Measurements from ENCODE around the gene RXFP1. TPM values are rescaled to one million over a fixed set of nuclear protein-coding genes. Genes with fewer than 3 reads are reported as not detected.

Gene RXFP1
- total and polyA plus RNA-seq, 12 donors: 0.78 to 15.3 (median 6.7) TPM

DNA sequence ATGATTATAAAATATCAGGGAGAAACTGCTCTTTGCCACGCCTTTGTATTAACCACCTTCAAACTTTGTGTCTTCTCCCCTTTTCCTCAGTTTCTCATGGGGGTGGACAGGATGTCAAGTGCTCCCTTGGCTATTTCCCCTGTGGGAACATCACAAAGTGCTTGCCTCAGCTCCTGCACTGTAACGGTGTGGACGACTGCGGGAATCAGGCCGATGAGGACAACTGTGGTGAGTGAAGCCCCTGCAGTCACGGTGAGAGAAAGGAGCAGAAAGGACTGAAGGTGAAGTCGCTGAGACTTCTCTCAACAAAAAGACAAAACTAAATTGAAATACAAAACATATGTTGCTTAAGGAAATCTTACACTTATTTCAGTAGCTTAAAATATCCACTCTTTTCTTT, 50.9 kb downstream of the RXFP1 start:
- intact Hi-C loops (cut with DNase I): no loop called here
- no peaks in the 10 kb centered on the region for H3K27me3 ChIP-seq
- no peak overlapping the region for H3K27ac ChIP-seq
- H3K9me3 ChIP-seq (replicated peaks in 1 of 3): no peaks in the 10 kb centered on the region
- WGBS, 4 donors: 78 to 86% (median 81%) methylated on average over 7 of the region's 7 CpGs
- H3K4me3 ChIP-seq: no peak overlapping the region
- TF ChIP-seq POLR2A (IDR thresholded peaks at IDR 0.05) (no peak), CTCF (IDR thresholded peaks at IDR 0.05) (no peak)
- H3K4me1 ChIP-seq (replicated peaks in 1 of 2): no peaks in the 10 kb centered on the region
- no peaks in the 10 kb centered on the region for H3K36me3 ChIP-seq (replicated peaks in 1 of 2)
- DNase-seq: no peak

DNA sequence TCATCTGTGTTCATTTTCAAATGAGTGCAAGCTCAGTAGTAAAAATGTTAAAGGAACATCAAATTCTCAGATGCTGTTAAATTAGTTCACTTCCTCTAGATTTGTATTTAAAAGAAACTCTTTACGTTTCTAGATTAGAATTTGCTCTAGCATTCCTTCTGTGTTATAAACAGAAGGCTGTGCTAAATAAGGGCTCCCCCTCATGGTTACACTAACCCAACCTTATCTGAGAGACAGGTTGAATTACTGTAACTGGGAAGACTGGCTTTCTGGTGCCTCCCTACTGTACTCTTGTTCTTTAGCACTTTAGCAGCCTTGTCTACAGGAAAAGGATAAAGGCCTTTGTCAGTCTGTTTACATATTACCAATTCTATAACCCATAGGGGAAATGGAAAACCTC, 56.8 kb downstream of the RXFP1 start:
- no peak overlapping the region for H3K27ac ChIP-seq
- H3K9me3 ChIP-seq (replicated peaks in 1 of 3): no peaks in the 10 kb centered on the region
- no peak for DNase-seq
- H3K27me3 ChIP-seq: no peaks in the 10 kb centered on the region
- intact Hi-C loops (cut with DNase I): no loop called here
- H3K4me3 ChIP-seq: no peak overlapping the region
- H3K4me1 ChIP-seq (replicated peaks in 1 of 2): no peaks in the 10 kb centered on the region
- TF ChIP-seq CTCF (IDR thresholded peaks at IDR 0.05) (no peak), POLR2A (IDR thresholded peaks at IDR 0.05) (no peak)
- WGBS, 4 donors: 39 to 50% (median 47%) methylated on average over 1 of the region's 1 CpG
- H3K36me3 ChIP-seq (replicated peaks in 1 of 2): no peaks in the 10 kb centered on the region

GRCh38 chr4:158580064-158580463, 58.4 kb downstream of the RXFP1 start:
- Histone ChIP-seq H3K36me3 (replicated peaks in 1 of 2) (no peaks in the 10 kb centered on the region), H3K27ac (no peak overlapping the region), H3K27me3 (no peaks in the 10 kb centered on the region), H3K4me1 (replicated peaks in 1 of 2) (no peaks in the 10 kb centered on the region), H3K4me3 (no peak overlapping the region), H3K9me3 (replicated peaks in 1 of 3) (no peaks in the 10 kb centered on the region)
- TF ChIP-seq CTCF (IDR thresholded peaks at IDR 0.05): no peak
- no peak for TF ChIP-seq POLR2A (IDR thresholded peaks at IDR 0.05)
- intact Hi-C loops (cut with DNase I): no loop called here
- DNase-seq: no peak
- 27 to 82% (median 41%) methylated on average over 1 of the region's 1 CpG for WGBS, 4 donors

GRCh38 chr4:158581161-158581560, 59.5 kb downstream of the RXFP1 start:
- no peak for DNase-seq
- intact Hi-C loops (cut with DNase I): no loop called here
- Histone ChIP-seq H3K27ac (no peak overlapping the region), H3K9me3 (replicated peaks in 1 of 3) (no peaks in the 10 kb centered on the region), H3K36me3 (replicated peaks in 1 of 2) (no peaks in the 10 kb centered on the region), H3K27me3 (no peaks in the 10 kb centered on the region), H3K4me1 (replicated peaks in 1 of 2) (no peaks in the 10 kb centered on the region), H3K4me3 (no peak overlapping the region)
- TF ChIP-seq POLR2A (IDR thresholded peaks at IDR 0.05) (no peak), CTCF (IDR thresholded peaks at IDR 0.05) (no peak)

All from adrenal gland (tissue), 12 donors.